Stimulated activated memory B cell treated with anti-CD40 and anti-IgM and Interleukin-4, amounts not matched to agents 10 μg/mL and 1 μg/mL and 100 μg/mL, for 72 hours (primary cell): ENCODE data around the gene JAM2.

ENCODE experiments used
- ATAC-seq: fragments of 150-1000 bp; cut with Tn5 transposase; 2 replicates; pipeline ENCODE4 v1.10.0; 2021
- H3K27ac Mint-ChIP-seq: one replicate; pipeline ENCODE4 v1.8.0; 2022; ENCODE audit warnings: mild to moderate bottlenecking, mixed read lengths
- H3K27me3 Mint-ChIP-seq: one replicate; pipeline ENCODE4 v1.8.0; 2022; ENCODE audit warnings: mixed read lengths
- H3K36me3 Mint-ChIP-seq: one replicate; pipeline ENCODE4 v1.8.0; 2022; ENCODE audit warnings: mixed read lengths
- H3K4me1 Mint-ChIP-seq: one replicate; pipeline ENCODE4 v1.8.0; 2022; ENCODE audit warnings: mixed read lengths
- H3K4me3 Mint-ChIP-seq: one replicate; pipeline ENCODE4 v1.8.0; 2022; ENCODE audit warnings: mild to moderate bottlenecking, moderate library complexity, mixed read lengths
- H3K9me3 Mint-ChIP-seq: one replicate; pipeline ENCODE4 v1.8.0; 2022; ENCODE audit warnings: mixed read lengths

The JAM2 gene

GRCh38 chr21:25637851-25638659 lies 1.0 kb upstream of the JAM2 start:
- Mint-ChIP-seq H3K27ac (peak overlapping the region; percentile 80), H3K36me3 (no peaks in the 10 kb centered on the region), H3K27me3 (peaks cover 47% of the 10 kb centered on the region), H3K4me3 (peak overlapping the region; percentile 85), H3K9me3 (no peaks in the 10 kb centered on the region), H3K4me1 (peaks cover 31% of the 10 kb centered on the region)
- no peak for ATAC-seq

GRCh38 chr21:25639551-25640201 lies 618 bp downstream of the JAM2 start:
- peaks cover 47% of the 10 kb centered on the region for H3K27me3 Mint-ChIP-seq
- peak overlapping the region; percentile 85 for H3K4me3 Mint-ChIP-seq
- H3K36me3 Mint-ChIP-seq = no peaks in the 10 kb centered on the region
- peak; percentile 85 for ATAC-seq
- peaks cover 31% of the 10 kb centered on the region for H3K4me1 Mint-ChIP-seq
- no peaks in the 10 kb centered on the region for H3K9me3 Mint-ChIP-seq
- H3K27ac Mint-ChIP-seq = peak overlapping the region; percentile 80

GRCh38 chr21:25640202-25640942 lies 1.3 kb downstream of the JAM2 start:
- H3K9me3 Mint-ChIP-seq = no peaks in the 10 kb centered on the region
- peak; percentile 48 for ATAC-seq
- peaks cover 41% of the 10 kb centered on the region for H3K27me3 Mint-ChIP-seq
- H3K27ac Mint-ChIP-seq = peak overlapping the region; percentile 80
- H3K4me3 Mint-ChIP-seq = peak overlapping the region; percentile 85
- no peaks in the 10 kb centered on the region for H3K36me3 Mint-ChIP-seq
- H3K4me1 Mint-ChIP-seq = peaks cover 31% of the 10 kb centered on the region

- Mint-ChIP-seq H3K27ac (peak overlapping the region; percentile 80), H3K9me3 (no peaks in the 10 kb centered on the region), H3K4me1 (peaks cover 31% of the 10 kb centered on the region), H3K4me3 (peak overlapping the region; percentile 85), H3K27me3 (peaks cover 36% of the 10 kb centered on the region), H3K36me3 (no peaks in the 10 kb centered on the region)
- no peak for ATAC-seq
Observed at GRCh38 chr21:25640943-25641292, 1.9 kb downstream of the JAM2 start.

GRCh38 chr21:25643486-25643885 lies 4.4 kb downstream of the JAM2 start:
- Mint-ChIP-seq H3K27me3 (peaks cover 11% of the 10 kb centered on the region), H3K4me3 (no peak overlapping the region), H3K27ac (no peak overlapping the region), H3K9me3 (no peaks in the 10 kb centered on the region), H3K4me1 (peaks cover 30% of the 10 kb centered on the region), H3K36me3 (no peaks in the 10 kb centered on the region)
- no peak for ATAC-seq

- Mint-ChIP-seq H3K4me3 (no peak overlapping the region), H3K36me3 (no peaks in the 10 kb centered on the region), H3K27me3 (no peaks in the 10 kb centered on the region), H3K9me3 (no peaks in the 10 kb centered on the region), H3K4me1 (peaks cover 16% of the 10 kb centered on the region), H3K27ac (no peak overlapping the region)
- no peak for ATAC-seq
Observed at GRCh38 chr21:25646474-25646873, 7.4 kb downstream of the JAM2 start.

GRCh38 chr21:25647647-25648046 lies 8.6 kb downstream of the JAM2 start:
- Mint-ChIP-seq H3K4me3 (no peak overlapping the region), H3K27me3 (no peaks in the 10 kb centered on the region), H3K4me1 (peaks cover 16% of the 10 kb centered on the region), H3K9me3 (no peaks in the 10 kb centered on the region), H3K36me3 (no peaks in the 10 kb centered on the region), H3K27ac (no peak overlapping the region)
- ATAC-seq = no peak

- H3K27me3 Mint-ChIP-seq = no peaks in the 10 kb centered on the region
- H3K4me1 Mint-ChIP-seq = peaks cover 16% of the 10 kb centered on the region
- H3K27ac Mint-ChIP-seq = no peak overlapping the region
- no peaks in the 10 kb centered on the region for H3K36me3 Mint-ChIP-seq
- H3K9me3 Mint-ChIP-seq = no peaks in the 10 kb centered on the region
- H3K4me3 Mint-ChIP-seq = no peak overlapping the region
- ATAC-seq = no peak
Observed at GRCh38 chr21:25649146-25649545, 10.1 kb downstream of the JAM2 start.

GRCh38 chr21:25656412-25656811 lies 17.4 kb downstream of the JAM2 start:
- Mint-ChIP-seq H3K4me3 (no peak overlapping the region), H3K36me3 (no peaks in the 10 kb centered on the region)

GRCh38 chr21:25657140-25657539 lies 18.1 kb downstream of the JAM2 start:
- no peaks in the 10 kb centered on the region for H3K36me3 Mint-ChIP-seq
- H3K4me3 Mint-ChIP-seq = no peak overlapping the region
- no peak for ATAC-seq
- H3K27ac Mint-ChIP-seq = no peak overlapping the region
- no peaks in the 10 kb centered on the region for H3K4me1 Mint-ChIP-seq
- H3K9me3 Mint-ChIP-seq = peaks cover 3% of the 10 kb centered on the region
- H3K27me3 Mint-ChIP-seq = no peaks in the 10 kb centered on the region

More at GRCh38 chr21:25656412-25656811, 17.4 kb downstream of the JAM2 start:
- Mint-ChIP-seq H3K27me3 (no peaks in the 10 kb centered on the region), H3K9me3 (peaks cover 3% of the 10 kb centered on the region), H3K27ac (no peak overlapping the region), H3K4me1 (no peaks in the 10 kb centered on the region)
- ATAC-seq = no peak

GRCh38 chr21:25658427-25659035 lies 19.5 kb downstream of the JAM2 start:
- Mint-ChIP-seq H3K27ac (no peak overlapping the region), H3K4me1 (no peaks in the 10 kb centered on the region), H3K9me3 (peaks cover 3% of the 10 kb centered on the region), H3K4me3 (no peak overlapping the region), H3K36me3 (no peaks in the 10 kb centered on the region), H3K27me3 (no peaks in the 10 kb centered on the region)
- no peak for ATAC-seq

GRCh38 chr21:25660233-25660632 lies 21.2 kb downstream of the JAM2 start:
- H3K27ac Mint-ChIP-seq = no peak overlapping the region
- no peak for ATAC-seq
- no peak overlapping the region for H3K4me3 Mint-ChIP-seq
- no peaks in the 10 kb centered on the region for H3K4me1 Mint-ChIP-seq
- H3K27me3 Mint-ChIP-seq = no peaks in the 10 kb centered on the region
- H3K36me3 Mint-ChIP-seq = no peaks in the 10 kb centered on the region
- H3K9me3 Mint-ChIP-seq = no peaks in the 10 kb centered on the region

GRCh38 chr21:25664491-25664931 lies 25.5 kb downstream of the JAM2 start:
- no peak for ATAC-seq
- Mint-ChIP-seq H3K4me1 (no peaks in the 10 kb centered on the region), H3K27me3 (peaks cover 21% of the 10 kb centered on the region), H3K27ac (no peak overlapping the region), H3K9me3 (no peaks in the 10 kb centered on the region), H3K4me3 (no peak overlapping the region), H3K36me3 (no peaks in the 10 kb centered on the region)

- Mint-ChIP-seq H3K9me3 (peaks cover 6% of the 10 kb centered on the region), H3K36me3 (no peaks in the 10 kb centered on the region), H3K4me1 (no peaks in the 10 kb centered on the region), H3K4me3 (no peak overlapping the region), H3K27me3 (peaks cover 30% of the 10 kb centered on the region), H3K27ac (no peak overlapping the region)
- no peak for ATAC-seq
Observed at GRCh38 chr21:25670726-25671125, 31.7 kb downstream of the JAM2 start.

GRCh38 chr21:25676451-25676850 lies 37.4 kb downstream of the JAM2 start:
- no peak overlapping the region for H3K4me3 Mint-ChIP-seq
- no peak for ATAC-seq
- no peaks in the 10 kb centered on the region for H3K4me1 Mint-ChIP-seq
- H3K27me3 Mint-ChIP-seq = peaks cover 9% of the 10 kb centered on the region
- no peak overlapping the region for H3K27ac Mint-ChIP-seq
- peaks cover 12% of the 10 kb centered on the region for H3K9me3 Mint-ChIP-seq
- H3K36me3 Mint-ChIP-seq = no peaks in the 10 kb centered on the region
